K562 (cell line): Measurements from ENCODE around the gene STX1B. TPM values are rescaled to one million over a fixed set of nuclear protein-coding genes. Genes with fewer than 3 reads are reported as not detected.

Source experiments
- CCNT2 ChIP-seq: IDR thresholded peaks from 2 replicates; pipeline ENCODE4 v1.6.1; 2011; ENCODE audit warnings: borderline replicate concordance, low read depth, mild to moderate bottlenecking, moderate library complexity, mixed read lengths, low read length; ENCODE audit not compliant: insufficient read length; ENCODE audit errors: extremely low read depth
- CTBP1 ChIP-seq: fragments of 450-650 bp; IDR thresholded peaks from 2 replicates; pipeline ENCODE4 v1.6.1; 2016; ENCODE audit warnings: borderline replicate concordance
- KDM2B ChIP-seq: fragments of 250-450 bp; sonication (Bioruptor Pico); IDR thresholded peaks from 2 replicates; pipeline ENCODE4 v1.8.0; 2021; ENCODE audit warnings: mild to moderate bottlenecking, moderate library complexity
- MLX ChIP-seq, 2 experiments: fragments of 450-650 bp in 1 of 2; sonication (generic) in 1 of 2; formaldehyde crosslinking; conservative IDR thresholded peaks; 2 replicates each; pipeline versions ENCODE4 v1.4.0 to v1.8.1; 2020 to 2022; ENCODE audit warnings: mild to moderate bottlenecking in 1 of 2, missing genetic modification reagents in 1 of 2
- REST ChIP-seq, 2 experiments: fragments of 450-650 bp; formaldehyde crosslinking in 1 of 2; IDR thresholded peaks; 2 replicates each; pipeline versions ENCODE4 v1.4.0 to v1.6.1; 2014 to 2020; ENCODE audit warnings: mild to moderate bottlenecking in 2 of 2, borderline replicate concordance in 1 of 2, low read depth in 1 of 2
- RHOXF2B ChIP-seq: fragments of 250-450 bp; sonication (Bioruptor Pico); conservative IDR thresholded peaks from 2 replicates; pipeline ENCODE4 v1.5.1; 2021
- STAT5B ChIP-seq: fragments of 250-450 bp; sonication (Bioruptor Pico); IDR thresholded peaks from 2 replicates; pipeline ENCODE4 v1.8.0; 2021; ENCODE audit warnings: mild to moderate bottlenecking, inconsistent platforms
- STAT6 ChIP-seq: sonication (generic); formaldehyde crosslinking; IDR thresholded peaks from 2 replicates; pipeline ENCODE4 v1.8.1; 2023; ENCODE audit warnings: mild to moderate bottlenecking, missing genetic modification reagents
- TARDBP ChIP-seq: fragments of 450-650 bp; IDR thresholded peaks from 2 replicates; pipeline ENCODE4 v1.6.1; 2016
- ZC3H4 ChIP-seq: sonication (generic); formaldehyde crosslinking; IDR thresholded peaks from 2 replicates; pipeline ENCODE4 v1.9.0; 2021; ENCODE audit warnings: missing genetic modification reagents, borderline replicate concordance
- ZEB2 ChIP-seq: fragments of 450-650 bp; IDR thresholded peaks from 2 replicates; pipeline ENCODE4 v1.6.1; 2016
- polyA plus RNA-seq, 8 experiments: library from polyadenylated mRNA; depleted of rRNA in 4 of 8; stranded (reverse) in 5 of 8; unstranded in 3 of 8; fragments of >200 nt; fragmentation: Nextera tagmentation in 2 of 8; fragmentation: Illumina TruSeq in 1 of 8; extraction: Ambion mirVana in 2 of 8; extraction: Trizol in 1 of 8; gene quantifications; 2 replicates each; pipeline versions ENCODE4 v1.2.1 to v1.2.3, GENCODE V29; 2011 to 2014; ENCODE audit warnings: inconsistent platforms in 1 of 8, missing spikeins in 1 of 8
- total RNA-seq, 7 experiments: library from RNA; depleted of rRNA in 6 of 7; stranded (reverse); fragments of >200 nt in 6 of 7; fragmentation: Illumina TruSeq in 2 of 7; extraction: Trizol in 2 of 7; gene quantifications; 2 replicates each; pipeline versions ENCODE4 v1.2.1 to v1.2.3, GENCODE V29; 2011 to 2021; ENCODE audit warnings: low replicate concordance in 1 of 7
- TF ChIP-seq, protein P1 (sequence below), 3 experiments: fragments of 200-800 bp in 1 of 3; sonication (Bioruptor generic) in 1 of 3; sonication (generic) in 1 of 3; formaldehyde crosslinking in 1 of 3; IDR thresholded peaks; 2 replicates each; pipeline versions ENCODE4 v1.6.1 to v1.8.0; 2016 to 2022; ENCODE audit warnings: mild to moderate bottlenecking in 2 of 3, missing compliant biosample characterization in 2 of 3, missing genetic modification characterization in 2 of 3, missing genetic modification reagents in 1 of 3

The STX1B gene
- total and polyA plus RNA-seq, 9 of the 15 experiments (the other 6 are each of a cell fraction or from before 2014, with no cell fraction given), result 0.07 to 2.5 (median 0.86) TPM

DNA sequence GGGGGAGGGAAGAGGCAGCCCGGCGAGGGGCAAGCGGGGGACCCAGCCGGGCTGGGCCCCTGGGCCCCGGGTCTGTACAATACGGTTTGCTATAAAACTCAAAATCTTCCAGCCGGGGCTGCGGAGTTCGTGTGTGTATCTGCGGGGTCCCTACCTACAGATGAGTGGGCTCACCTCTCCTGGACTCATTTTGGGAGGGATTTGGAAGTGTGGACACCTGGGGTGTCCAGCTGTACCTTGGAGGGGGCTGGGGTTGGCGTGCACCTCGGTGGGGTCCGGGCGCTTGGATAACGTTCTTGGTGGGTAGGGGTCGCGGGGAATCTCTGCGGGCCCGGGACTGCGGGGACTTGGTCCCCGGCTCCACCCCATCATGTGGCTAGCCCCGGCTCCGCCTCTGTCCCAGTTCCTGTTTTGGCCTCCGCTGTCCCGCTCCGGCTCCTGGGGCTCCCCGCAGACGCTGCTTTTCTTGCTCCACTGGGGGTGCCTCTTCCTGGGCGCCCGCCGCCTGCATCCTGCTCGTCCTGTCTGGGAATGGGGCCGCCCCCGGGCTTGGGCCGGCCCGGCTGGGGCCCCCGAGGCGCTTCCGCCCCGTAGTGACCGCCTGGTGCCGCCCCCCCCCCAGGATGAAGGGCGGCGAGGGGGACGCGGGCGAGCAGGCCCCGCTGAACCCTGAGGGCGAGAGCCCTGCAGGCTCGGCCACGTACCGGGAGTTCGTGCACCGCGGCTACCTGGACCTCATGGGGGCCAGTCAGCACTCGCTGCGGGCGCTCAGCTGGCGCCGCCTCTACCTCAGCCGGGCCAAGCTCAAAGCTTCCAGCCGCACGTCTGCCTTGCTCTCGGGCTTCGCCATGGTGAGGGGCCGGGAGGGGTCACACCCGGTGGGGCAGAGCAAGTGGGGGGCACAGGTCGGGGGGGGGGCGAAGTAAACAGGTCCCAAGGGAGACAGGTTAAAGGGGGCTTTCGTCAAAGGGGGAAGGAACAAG is 61.5 kb downstream of the STX1B start, which contains the start of gene ORAI3 (continued):
- TF ChIP-seq REST (IDR thresholded peaks at IDR 0.05; ENCODE audit: borderline replicate concordance), result 0 out of 2 replicates have a peak, but pooled peaks have one; percentile 10
- TF ChIP-seq REST (CRISPR knock-in tag; IDR thresholded peaks at IDR 0.05; ENCODE audit: low read depth), result no peak
- no peak for TF ChIP-seq RHOXF2B (CRISPR knock-in tag)
- peak; percentile 81; the same call in 1 of the 2 replicates for TF ChIP-seq TARDBP
- peak; percentile 26; the same call in 1 of the 2 replicates for TF ChIP-seq ZEB2
- peak; percentile 71 for TF ChIP-seq CCNT2
- TF ChIP-seq, protein P1, sequence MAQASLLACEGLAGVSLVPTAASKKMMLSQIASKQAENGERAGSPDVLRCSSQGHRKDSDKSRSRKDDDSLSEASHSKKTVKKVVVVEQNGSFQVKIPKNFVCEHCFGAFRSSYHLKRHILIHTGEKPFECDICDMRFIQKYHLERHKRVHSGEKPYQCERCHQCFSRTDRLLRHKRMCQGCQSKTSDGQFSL (CRISPR knock-in tag; IDR thresholded peaks at IDR 0.05), result peak; percentile 90
- TF ChIP-seq, protein P1 (tag; IDR thresholded peaks at IDR 0.05), result peak in 1 of 2 experiments; percentile 88; a peak in 2 of 4 replicates
- TF ChIP-seq ZC3H4 (CRISPR knock-in tag), result no peak
- TF ChIP-seq STAT6, result no peak
- TF ChIP-seq STAT5B (CRISPR knock-in tag), result no peak
- TF ChIP-seq KDM2B (CRISPR knock-in tag), result peak; percentile 41; the same call in 1 of the 2 replicates
- peak; percentile 59; the same call in 1 of the 2 replicates for TF ChIP-seq CTBP1
- no peak for TF ChIP-seq MLX (CRISPR knock-in tag; conservative IDR thresholded peaks at IDR 0.05)
